Karpas-422 (cell line): ENCODE data around the gene ATP8B1. TPM values are rescaled to one million over a fixed set of nuclear protein-coding genes. Genes with fewer than 3 reads are reported as not detected.
A peak's percentile ranks its signal among the peaks of the same experiment; 100 is the strongest.

Experiments
- DNase-seq: peaks from one replicate; pipeline ENCODE4 v3.0.0-alpha.2; 2015
- H2AFZ ChIP-seq: fragments of 200-600 bp; sonication (generic); 2 replicates; pipeline ENCODE4 v1.6.1; 2014; ENCODE audit warnings: antibody characterized with exemption, low read length, mixed read lengths
- H3K27ac ChIP-seq: fragments of 200-600 bp; sonication (generic); 2 replicates; pipeline ENCODE4 v1.5.1; 2014; ENCODE audit warnings: mild to moderate bottlenecking, low read length, moderate library complexity
- H3K27me3 ChIP-seq: fragments of 200-600 bp; sonication (generic); 2 replicates; pipeline ENCODE4 v1.6.1; 2014; ENCODE audit warnings: low read length, mixed read lengths
- H3K36me3 ChIP-seq: fragments of 200-600 bp; sonication (generic); 2 replicates; pipeline ENCODE4 v1.6.1; 2014; ENCODE audit warnings: low read length, mixed read lengths; ENCODE audit not compliant: insufficient read depth
- H3K4me1 ChIP-seq: fragments of 200-600 bp; sonication (generic); 2 replicates; pipeline ENCODE4 v1.6.1; 2014; ENCODE audit warnings: mild to moderate bottlenecking, low read length, mixed read lengths
- H3K4me2 ChIP-seq: fragments of 200-600 bp; sonication (generic); 2 replicates; pipeline ENCODE4 v1.6.1; 2014; ENCODE audit warnings: low read length, low read depth, mild to moderate bottlenecking; ENCODE audit not compliant: poor library complexity, severe bottlenecking
- H3K4me3 ChIP-seq: fragments of 200-600 bp; sonication (generic); 2 replicates; pipeline ENCODE4 v1.5.1; 2014; ENCODE audit warnings: mild to moderate bottlenecking, antibody characterized with exemption, low read length, mixed read lengths
- H3K79me2 ChIP-seq: fragments of 200-600 bp; sonication (generic); 2 replicates; pipeline ENCODE4 v1.6.1; 2014; ENCODE audit warnings: mild to moderate bottlenecking, low read length, mixed read lengths
- H3K9ac ChIP-seq: fragments of 200-600 bp; sonication (generic); 2 replicates; pipeline ENCODE4 v1.6.0; 2014; ENCODE audit warnings: low read length
- H3K9me2 ChIP-seq: fragments of 200-600 bp; sonication (generic), shearing (Covaris generic); replicated peaks from 2 replicates; pipeline ENCODE4 v1.6.0; 2014; ENCODE audit warnings: mild to moderate bottlenecking, low read length, moderate library complexity; ENCODE audit not compliant: insufficient read depth
- H3K9me3 ChIP-seq: fragments of 300-700, 200-600 bp; sonication (generic); 2 replicates; pipeline ENCODE4 v1.6.1; 2014; ENCODE audit warnings: low read length, mixed read lengths
- H4K20me1 ChIP-seq: fragments of 200-600 bp; sonication (generic); 2 replicates; pipeline ENCODE4 v1.6.1; 2014; ENCODE audit warnings: mild to moderate bottlenecking, antibody characterized with exemption, low read length, low read depth; ENCODE audit not compliant: insufficient read depth
- total RNA-seq: library from RNA; depleted of rRNA; stranded (reverse); fragments of >200 nt; shearing (Covaris generic); gene quantifications from 2 replicates; pipeline ENCODE4 v1.2.3, GENCODE V29; 2014; ENCODE audit warnings: low replicate concordance

ATP8B1 gene
- total RNA-seq, 1 experiment from 2014 or later: not detected

GRCh38 chr18:57813245-57813644 is 10.1 kb upstream of the ATP8B1 start:
- Histone ChIP-seq H3K9me2 (no peaks in the 10 kb centered on the region), H3K9ac (no peak overlapping the region), H3K79me2 (no peaks in the 10 kb centered on the region), H3K27me3 (no peaks in the 10 kb centered on the region), H3K4me1 (no peaks in the 10 kb centered on the region), H3K27ac (no peak overlapping the region), H4K20me1 (no peaks in the 10 kb centered on the region), H3K4me3 (no peak overlapping the region), H3K36me3 (no peaks in the 10 kb centered on the region), H3K9me3 (no peaks in the 10 kb centered on the region), H2AFZ (no peak overlapping the region), H3K4me2 (no peak overlapping the region)
- DNase-seq: no peak

GRCh38 chr18:57812126-57812477 is 9.0 kb upstream of the ATP8B1 start:
- Histone ChIP-seq H4K20me1 (no peaks in the 10 kb centered on the region), H3K27me3 (no peaks in the 10 kb centered on the region), H3K27ac (no peak overlapping the region), H3K4me3 (no peak overlapping the region), H3K9ac (no peak overlapping the region), H3K79me2 (no peaks in the 10 kb centered on the region), H2AFZ (no peak overlapping the region), H3K9me3 (no peaks in the 10 kb centered on the region), H3K9me2 (no peaks in the 10 kb centered on the region), H3K4me1 (peaks cover 1% of the 10 kb centered on the region; the same call in 1 of the 2 replicates), H3K4me2 (no peak overlapping the region), H3K36me3 (no peaks in the 10 kb centered on the region)
- DNase-seq: no peak

DNA sequence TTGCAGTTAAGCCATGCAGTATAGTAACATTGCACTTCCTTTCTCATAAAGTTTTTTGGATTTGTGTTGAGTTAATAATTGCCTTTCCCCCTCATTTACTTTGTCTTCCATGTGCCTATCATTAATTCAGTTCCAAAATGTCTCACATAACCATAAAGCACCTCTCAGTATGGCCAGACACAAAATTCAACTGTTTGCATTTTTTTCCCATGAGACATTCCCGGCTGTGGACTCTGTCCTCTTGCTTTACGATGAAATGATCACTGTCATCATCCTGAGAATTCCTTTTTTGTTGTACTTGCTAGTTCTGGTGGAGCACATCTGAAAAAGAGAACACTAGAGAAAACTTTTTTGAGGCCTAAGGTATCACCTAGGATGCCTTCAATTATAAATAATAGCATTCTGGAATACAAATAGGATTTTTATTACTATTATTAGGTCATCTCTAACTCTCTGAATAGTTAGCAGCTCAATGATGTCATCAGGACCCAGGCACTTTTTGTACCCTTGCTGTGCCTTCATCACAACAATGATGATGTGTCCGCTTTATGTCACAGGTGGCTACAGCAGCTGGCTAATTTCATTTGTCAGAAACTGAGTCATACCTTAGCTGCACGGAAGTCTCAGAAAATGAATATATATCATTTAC is 8.5 kb upstream of the ATP8B1 start:
- H3K4me2 ChIP-seq: no peak overlapping the region
- H3K9me3 ChIP-seq: no peaks in the 10 kb centered on the region
- no peak overlapping the region for H3K9ac ChIP-seq
- H3K9me2 ChIP-seq: no peaks in the 10 kb centered on the region
- no peaks in the 10 kb centered on the region for H4K20me1 ChIP-seq
- H3K36me3 ChIP-seq: no peaks in the 10 kb centered on the region
- no peak overlapping the region for H3K27ac ChIP-seq
- H3K27me3 ChIP-seq: no peaks in the 10 kb centered on the region
- H3K4me3 ChIP-seq: no peak overlapping the region
- H2AFZ ChIP-seq: no peak overlapping the region
- H3K4me1 ChIP-seq: peaks cover 6% of the 10 kb centered on the region
- DNase-seq: no peak
- no peaks in the 10 kb centered on the region for H3K79me2 ChIP-seq

- no peaks in the 10 kb centered on the region for H3K9me3 ChIP-seq
- no peaks in the 10 kb centered on the region for H3K36me3 ChIP-seq
- H3K27me3 ChIP-seq: no peaks in the 10 kb centered on the region
- H3K79me2 ChIP-seq: no peaks in the 10 kb centered on the region
- H3K27ac ChIP-seq: no peak overlapping the region
- H3K9me2 ChIP-seq: no peaks in the 10 kb centered on the region
- H2AFZ ChIP-seq: no peak overlapping the region
- no peak overlapping the region for H3K4me2 ChIP-seq
- H3K9ac ChIP-seq: no peak overlapping the region
- no peak overlapping the region for H3K4me3 ChIP-seq
- peaks cover 25% of the 10 kb centered on the region for H3K4me1 ChIP-seq
- H4K20me1 ChIP-seq: no peaks in the 10 kb centered on the region
- DNase-seq: no peak
Measured at GRCh38 chr18:57809190-57809589, 6.1 kb upstream of the ATP8B1 start.

DNA sequence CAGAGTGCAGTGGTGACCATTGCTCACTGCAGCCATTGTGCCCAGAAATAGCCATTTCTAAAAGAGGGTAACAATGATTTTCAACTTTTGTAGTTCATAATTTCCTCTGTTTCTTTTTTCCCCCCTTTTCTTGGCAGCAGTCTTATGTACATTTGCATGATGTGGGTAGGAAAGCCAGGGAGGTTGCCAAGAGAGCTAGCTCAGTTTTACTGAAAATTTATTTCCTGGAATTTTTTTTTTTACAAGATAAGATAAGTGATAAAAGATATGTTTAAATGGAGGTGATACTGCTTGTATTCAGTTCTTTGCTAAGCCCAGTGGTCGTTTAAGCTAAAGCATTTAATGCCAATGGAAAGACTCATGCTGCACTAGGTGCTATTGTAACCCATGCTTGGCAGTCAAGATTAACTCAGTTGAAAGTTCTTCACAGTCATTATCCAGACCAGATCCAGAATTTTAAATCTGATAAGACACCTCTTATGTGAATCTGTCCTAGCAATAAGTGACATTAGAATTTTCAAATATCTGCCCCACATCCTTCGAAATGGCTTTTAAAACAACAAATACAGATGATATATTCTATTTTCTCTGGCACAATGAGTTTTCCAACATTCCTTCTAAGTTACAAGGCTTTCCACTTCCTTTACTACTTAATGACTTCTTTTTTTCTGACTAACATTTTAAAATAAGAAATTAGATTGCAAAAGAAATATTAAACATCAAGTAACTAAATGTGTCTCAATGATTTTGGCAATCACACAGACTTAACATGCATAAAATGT is 4.4 kb upstream of the ATP8B1 start:
- no peak overlapping the region for H3K4me2 ChIP-seq
- H3K4me3 ChIP-seq: no peak overlapping the region
- H3K9ac ChIP-seq: no peak overlapping the region
- no peaks in the 10 kb centered on the region for H3K79me2 ChIP-seq
- H3K9me3 ChIP-seq: no peaks in the 10 kb centered on the region
- no peaks in the 10 kb centered on the region for H4K20me1 ChIP-seq
- no peak overlapping the region for H3K27ac ChIP-seq
- H3K4me1 ChIP-seq: peaks cover 25% of the 10 kb centered on the region
- no peaks in the 10 kb centered on the region for H3K27me3 ChIP-seq
- H2AFZ ChIP-seq: no peak overlapping the region
- no peaks in the 10 kb centered on the region for H3K9me2 ChIP-seq
- no peak for DNase-seq
- no peaks in the 10 kb centered on the region for H3K36me3 ChIP-seq

DNA sequence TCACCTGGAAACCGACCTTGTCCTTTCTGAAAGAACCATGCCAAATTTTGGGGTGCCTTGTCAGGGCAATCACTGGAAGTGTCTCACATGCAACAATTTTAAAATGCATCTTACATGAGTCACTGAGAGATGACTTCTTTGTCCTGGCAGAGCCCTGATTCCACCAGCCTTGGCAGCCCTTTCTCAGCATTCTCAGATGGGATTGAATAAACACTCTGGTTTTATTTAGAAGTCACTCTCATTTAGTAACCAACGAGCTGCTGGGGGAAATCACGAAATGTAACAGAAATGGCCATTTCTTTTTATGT is 3.8 kb upstream of the ATP8B1 start:
- H4K20me1 ChIP-seq: no peaks in the 10 kb centered on the region
- H3K4me1 ChIP-seq: peaks cover 25% of the 10 kb centered on the region
- H2AFZ ChIP-seq: no peak overlapping the region
- no peaks in the 10 kb centered on the region for H3K9me3 ChIP-seq
- H3K9ac ChIP-seq: no peak overlapping the region
- no peaks in the 10 kb centered on the region for H3K27me3 ChIP-seq
- H3K4me2 ChIP-seq: no peak overlapping the region
- DNase-seq: no peak
- H3K36me3 ChIP-seq: no peaks in the 10 kb centered on the region
- no peaks in the 10 kb centered on the region for H3K9me2 ChIP-seq
- H3K27ac ChIP-seq: no peak overlapping the region
- no peak overlapping the region for H3K4me3 ChIP-seq
- no peaks in the 10 kb centered on the region for H3K79me2 ChIP-seq

- no peak overlapping the region for H3K9ac ChIP-seq
Measured at GRCh38 chr18:57806201-57806977, 3.3 kb upstream of the ATP8B1 start.

DNA sequence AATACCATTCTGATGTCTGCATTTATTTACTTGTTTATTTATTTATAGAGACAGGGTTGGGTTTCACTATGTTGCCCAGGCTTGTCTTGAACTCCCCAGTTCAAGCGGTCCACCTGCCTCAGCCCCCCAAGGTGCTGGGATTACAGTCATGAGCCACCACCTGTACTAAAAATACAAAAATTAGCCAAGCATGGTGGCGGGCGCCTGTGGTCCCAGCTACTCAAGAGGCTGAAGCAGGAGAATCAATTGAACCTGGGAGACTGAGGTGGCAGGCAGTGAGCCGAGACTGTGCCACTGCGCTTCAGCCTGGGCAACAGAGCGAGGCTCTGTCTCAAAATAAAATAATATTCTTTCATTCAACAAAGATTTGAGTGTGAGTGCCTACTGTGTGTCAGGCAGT is 2.0 kb upstream of the ATP8B1 start:
- Histone ChIP-seq H3K9me3 (no peaks in the 10 kb centered on the region), H3K9me2 (no peaks in the 10 kb centered on the region), H3K4me3 (no peak overlapping the region), H3K9ac (no peak overlapping the region), H2AFZ (no peak overlapping the region), H4K20me1 (no peaks in the 10 kb centered on the region), H3K27me3 (no peaks in the 10 kb centered on the region), H3K4me1 (peaks cover 25% of the 10 kb centered on the region), H3K27ac (no peak overlapping the region), H3K36me3 (no peaks in the 10 kb centered on the region), H3K4me2 (no peak overlapping the region), H3K79me2 (no peaks in the 10 kb centered on the region)
- no peak for DNase-seq

More at GRCh38 chr18:57806201-57806977, 3.3 kb upstream of the ATP8B1 start:
- Histone ChIP-seq H3K4me3 (no peak overlapping the region), H3K4me1 (peaks cover 25% of the 10 kb centered on the region), H3K27me3 (no peaks in the 10 kb centered on the region), H3K4me2 (no peak overlapping the region), H3K36me3 (no peaks in the 10 kb centered on the region), H3K9me3 (no peaks in the 10 kb centered on the region), H2AFZ (no peak overlapping the region), H3K9me2 (no peaks in the 10 kb centered on the region), H3K79me2 (no peaks in the 10 kb centered on the region), H3K27ac (no peak overlapping the region), H4K20me1 (no peaks in the 10 kb centered on the region)
- DNase-seq: peak; percentile 77
